Nephron (organoid): Measurements from ENCODE around the gene PRKCA.

Experiments
- H3K27ac Mint-ChIP-seq, 3 experiments: 2 replicates each; pipeline ENCODE4 v1.8.0; 2020; ENCODE audit warnings: mixed read lengths in 3 of 3, mild to moderate bottlenecking in 2 of 3, moderate library complexity in 1 of 3
- H3K27me3 Mint-ChIP-seq: 2 replicates; pipeline ENCODE4 v1.8.0; 2021; ENCODE audit warnings: low read depth, mild to moderate bottlenecking, moderate library complexity, mixed read lengths
- H3K36me3 Mint-ChIP-seq: 2 replicates; pipeline ENCODE4 v1.8.0; 2020; ENCODE audit warnings: low read depth, mixed read lengths
- H3K4me1 Mint-ChIP-seq: 2 replicates; pipeline ENCODE4 v1.8.0; 2020; ENCODE audit warnings: mixed read lengths
- H3K4me3 Mint-ChIP-seq, 3 experiments: 2 replicates each; pipeline ENCODE4 v1.8.0; 2020; ENCODE audit warnings: mild to moderate bottlenecking in 3 of 3, mixed read lengths in 3 of 3, moderate library complexity in 2 of 3
- H3K9me3 Mint-ChIP-seq: 2 replicates; pipeline ENCODE4 v1.8.0; 2020; ENCODE audit warnings: mixed read lengths
- TF ChIP-seq, protein P1 (sequence below), 3 experiments: fragments of 200-600 bp; sonication (generic); IDR thresholded peaks; one replicate each; pipeline ENCODE4 v1.5.0; 2021; ENCODE audit warnings: antibody characterized with exemption in 3 of 3; ENCODE audit not compliant: unreplicated experiment in 3 of 3

PRKCA gene

DNA sequence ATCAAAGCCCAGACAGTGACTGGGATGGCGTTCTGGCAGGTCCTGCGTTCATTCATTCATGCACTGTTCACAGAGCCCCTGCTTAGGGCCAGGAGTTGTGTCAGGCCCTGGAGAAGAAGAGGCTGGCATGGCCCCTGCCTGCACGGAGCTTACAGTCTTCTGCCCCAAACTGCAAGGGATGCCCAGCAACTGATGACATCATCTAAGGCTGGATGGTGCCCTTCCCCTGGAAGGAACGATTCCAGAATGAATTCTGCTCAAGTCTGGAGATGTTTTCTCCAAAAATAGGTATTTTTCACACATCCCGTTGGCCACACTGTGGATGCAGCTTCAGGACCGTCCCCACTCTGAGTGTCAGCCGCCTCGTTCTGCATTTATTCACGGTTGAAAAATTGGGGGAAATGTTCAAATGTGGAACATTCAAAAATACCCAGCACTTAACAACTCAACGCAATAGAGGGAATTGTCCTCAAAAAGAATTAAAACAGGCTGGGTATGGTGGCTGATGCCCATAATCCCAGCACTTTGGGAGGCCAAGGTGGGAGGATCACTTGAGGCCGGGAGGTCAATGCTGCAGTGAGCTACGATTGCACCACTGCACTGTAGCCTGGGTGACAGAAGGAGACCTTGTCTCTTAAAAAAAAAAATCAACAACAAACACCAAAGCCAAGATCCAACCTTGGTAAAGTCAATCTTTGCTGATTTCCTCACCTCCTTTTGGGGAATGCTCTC lies 508.7 kb downstream of the PRKCA start:
- Mint-ChIP-seq H3K4me1 (no peaks in the 10 kb centered on the region), H3K27ac (no peak overlapping the region), H3K9me3 (no peaks in the 10 kb centered on the region), H3K27me3 (peaks cover 14% of the 10 kb centered on the region), H3K4me3 (no peak overlapping the region), H3K36me3 (no peaks in the 10 kb centered on the region)
- TF ChIP-seq, protein P1, sequence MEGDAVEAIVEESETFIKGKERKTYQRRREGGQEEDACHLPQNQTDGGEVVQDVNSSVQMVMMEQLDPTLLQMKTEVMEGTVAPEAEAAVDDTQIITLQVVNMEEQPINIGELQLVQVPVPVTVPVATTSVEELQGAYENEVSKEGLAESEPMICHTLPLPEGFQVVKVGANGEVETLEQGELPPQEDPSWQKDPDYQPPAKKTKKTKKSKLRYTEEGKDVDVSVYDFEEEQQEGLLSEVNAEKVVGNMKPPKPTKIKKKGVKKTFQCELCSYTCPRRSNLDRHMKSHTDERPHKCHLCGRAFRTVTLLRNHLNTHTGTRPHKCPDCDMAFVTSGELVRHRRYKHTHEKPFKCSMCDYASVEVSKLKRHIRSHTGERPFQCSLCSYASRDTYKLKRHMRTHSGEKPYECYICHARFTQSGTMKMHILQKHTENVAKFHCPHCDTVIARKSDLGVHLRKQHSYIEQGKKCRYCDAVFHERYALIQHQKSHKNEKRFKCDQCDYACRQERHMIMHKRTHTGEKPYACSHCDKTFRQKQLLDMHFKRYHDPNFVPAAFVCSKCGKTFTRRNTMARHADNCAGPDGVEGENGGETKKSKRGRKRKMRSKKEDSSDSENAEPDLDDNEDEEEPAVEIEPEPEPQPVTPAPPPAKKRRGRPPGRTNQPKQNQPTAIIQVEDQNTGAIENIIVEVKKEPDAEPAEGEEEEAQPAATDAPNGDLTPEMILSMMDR (IDR thresholded peaks at IDR 0.05; ENCODE audit: unreplicated experiment in 3 of 3), result no peak

DNA sequence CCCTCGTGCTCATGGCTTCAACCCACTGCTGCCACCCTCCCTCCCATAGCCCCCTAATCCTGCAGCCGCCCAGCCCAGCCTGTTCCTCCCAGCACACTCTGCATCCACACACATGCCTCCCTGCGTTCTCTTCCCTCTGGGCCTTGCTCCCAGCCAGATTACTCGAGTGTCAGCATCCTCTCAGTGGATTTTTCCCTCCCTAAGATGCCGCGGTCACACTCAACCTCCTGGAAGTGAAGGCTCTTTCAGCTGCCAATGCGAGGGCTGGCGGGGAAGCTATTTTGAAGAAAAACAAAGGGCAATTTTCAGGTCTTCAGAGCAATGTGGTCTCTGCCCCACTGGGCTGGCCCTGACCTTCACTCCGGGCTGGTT lies 509.3 kb downstream of the PRKCA start:
- Mint-ChIP-seq H3K36me3 (no peaks in the 10 kb centered on the region), H3K27me3 (peaks cover 18% of the 10 kb centered on the region), H3K9me3 (no peaks in the 10 kb centered on the region), H3K27ac (no peak overlapping the region), H3K4me1 (no peaks in the 10 kb centered on the region), H3K4me3 (no peak overlapping the region)
- TF ChIP-seq, protein P1 (IDR thresholded peaks at IDR 0.05; ENCODE audit: unreplicated experiment in 3 of 3), result no peak

DNA sequence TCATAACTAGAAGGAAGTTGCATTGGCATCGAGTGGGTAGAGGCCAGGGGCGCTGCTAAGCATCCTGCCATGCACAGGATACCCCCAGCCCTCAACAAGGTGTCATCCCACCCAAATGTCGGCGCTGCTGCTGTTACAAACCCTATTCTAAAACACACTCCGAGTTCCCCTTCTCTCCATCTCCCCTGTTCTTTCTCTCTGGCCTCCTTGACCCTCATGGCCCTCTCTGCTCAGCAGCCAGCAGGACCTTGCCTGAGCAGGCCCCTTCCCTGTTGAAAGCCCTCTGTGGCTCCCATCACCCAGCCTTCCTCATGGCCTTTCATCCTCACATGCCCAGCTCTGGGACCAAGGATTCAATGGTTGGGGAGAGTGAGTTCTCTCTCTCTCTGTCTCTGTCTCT lies 510.2 kb downstream of the PRKCA start:
- Mint-ChIP-seq H3K4me3 (no peak overlapping the region), H3K36me3 (no peaks in the 10 kb centered on the region), H3K27ac (peak overlapping the region in 1 of 3 experiments; percentile 56), H3K4me1 (no peaks in the 10 kb centered on the region), H3K27me3 (peaks cover 18% of the 10 kb centered on the region), H3K9me3 (peaks cover under 1% of the 10 kb centered on the region)
- TF ChIP-seq, protein P1 (IDR thresholded peaks at IDR 0.05; ENCODE audit: unreplicated experiment in 3 of 3), result no peak

DNA sequence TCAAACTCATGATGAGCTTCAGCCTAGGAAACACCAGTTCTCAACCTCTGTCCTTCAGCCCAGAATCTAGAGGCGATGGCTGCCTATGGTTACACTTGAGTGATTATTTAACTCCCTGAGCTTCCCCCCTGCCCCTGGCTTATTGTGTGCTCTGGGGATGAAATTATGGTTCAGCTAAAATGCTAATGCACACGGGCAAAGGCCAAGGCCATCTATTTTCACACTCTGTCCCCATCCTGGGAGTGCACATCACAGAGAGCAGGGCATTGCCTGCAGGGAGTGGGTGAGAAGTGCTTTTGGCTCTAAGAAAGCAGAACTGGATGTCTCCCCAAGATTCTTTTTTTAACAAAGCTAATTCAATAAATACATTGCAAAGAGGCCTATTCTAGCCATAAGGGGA lies 510.9 kb downstream of the PRKCA start:
- H3K36me3 Mint-ChIP-seq, result no peaks in the 10 kb centered on the region
- H3K4me3 Mint-ChIP-seq, result no peak overlapping the region
- H3K27me3 Mint-ChIP-seq, result peaks cover 18% of the 10 kb centered on the region
- H3K9me3 Mint-ChIP-seq, result peaks cover 5% of the 10 kb centered on the region
- H3K27ac Mint-ChIP-seq, result peak overlapping the region in 1 of 3 experiments; percentile 56
- TF ChIP-seq, protein P1 (IDR thresholded peaks at IDR 0.05; ENCODE audit: unreplicated experiment in 3 of 3), result no peak
- no peaks in the 10 kb centered on the region for H3K4me1 Mint-ChIP-seq

DNA sequence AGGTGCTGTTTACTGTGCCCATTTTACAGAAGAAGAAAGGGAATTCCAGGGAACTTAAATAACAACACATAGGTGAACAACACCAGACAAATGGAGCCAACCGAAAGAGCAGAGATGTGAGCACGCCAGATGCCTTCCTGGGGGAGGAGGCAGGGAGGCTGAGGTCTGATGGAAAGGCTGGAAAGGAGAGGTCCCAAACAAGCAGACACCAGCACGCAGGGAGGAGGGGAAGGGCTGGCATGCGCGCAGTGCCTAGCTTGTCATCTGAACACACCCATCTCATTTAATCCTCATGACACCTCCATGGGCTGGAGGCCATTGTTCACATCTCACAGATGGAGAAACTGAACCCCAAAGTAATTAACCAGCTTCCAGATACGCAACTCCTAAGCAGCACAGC lies 511.6 kb downstream of the PRKCA start:
- Mint-ChIP-seq H3K27me3 (peaks cover 19% of the 10 kb centered on the region), H3K4me3 (no peak overlapping the region), H3K36me3 (no peaks in the 10 kb centered on the region), H3K9me3 (peaks cover 5% of the 10 kb centered on the region), H3K27ac (no peak overlapping the region), H3K4me1 (no peaks in the 10 kb centered on the region)
- TF ChIP-seq, protein P1 (IDR thresholded peaks at IDR 0.05; ENCODE audit: unreplicated experiment in 3 of 3), result no peak

DNA sequence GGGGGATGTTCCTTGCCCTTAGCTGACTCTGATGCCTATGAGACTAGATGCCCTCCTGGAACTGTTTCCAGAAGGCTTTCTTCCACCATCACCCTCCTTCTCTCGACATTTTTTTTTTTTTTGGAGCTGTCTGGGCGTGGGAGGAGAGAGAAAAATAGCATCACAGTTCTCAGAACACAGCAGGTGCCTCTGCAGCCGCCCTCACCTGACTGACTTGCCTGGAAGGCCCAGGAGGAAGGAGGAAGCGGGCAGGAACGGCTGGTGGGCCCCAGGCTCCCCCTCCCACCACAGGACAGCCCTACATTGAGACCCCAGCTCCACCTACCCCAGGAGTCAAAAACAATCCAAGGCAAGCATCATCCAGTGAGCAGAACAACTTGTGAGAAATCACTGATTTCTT lies 512.2 kb downstream of the PRKCA start:
- Mint-ChIP-seq H3K9me3 (peaks cover 7% of the 10 kb centered on the region), H3K4me3 (no peak overlapping the region), H3K36me3 (no peaks in the 10 kb centered on the region), H3K27me3 (peaks cover 19% of the 10 kb centered on the region), H3K4me1 (no peaks in the 10 kb centered on the region), H3K27ac (no peak overlapping the region)
- TF ChIP-seq, protein P1 (IDR thresholded peaks at IDR 0.05; ENCODE audit: unreplicated experiment in 3 of 3), result no peak
